ENCODE measurements around the gene VPS72.

DNA sequence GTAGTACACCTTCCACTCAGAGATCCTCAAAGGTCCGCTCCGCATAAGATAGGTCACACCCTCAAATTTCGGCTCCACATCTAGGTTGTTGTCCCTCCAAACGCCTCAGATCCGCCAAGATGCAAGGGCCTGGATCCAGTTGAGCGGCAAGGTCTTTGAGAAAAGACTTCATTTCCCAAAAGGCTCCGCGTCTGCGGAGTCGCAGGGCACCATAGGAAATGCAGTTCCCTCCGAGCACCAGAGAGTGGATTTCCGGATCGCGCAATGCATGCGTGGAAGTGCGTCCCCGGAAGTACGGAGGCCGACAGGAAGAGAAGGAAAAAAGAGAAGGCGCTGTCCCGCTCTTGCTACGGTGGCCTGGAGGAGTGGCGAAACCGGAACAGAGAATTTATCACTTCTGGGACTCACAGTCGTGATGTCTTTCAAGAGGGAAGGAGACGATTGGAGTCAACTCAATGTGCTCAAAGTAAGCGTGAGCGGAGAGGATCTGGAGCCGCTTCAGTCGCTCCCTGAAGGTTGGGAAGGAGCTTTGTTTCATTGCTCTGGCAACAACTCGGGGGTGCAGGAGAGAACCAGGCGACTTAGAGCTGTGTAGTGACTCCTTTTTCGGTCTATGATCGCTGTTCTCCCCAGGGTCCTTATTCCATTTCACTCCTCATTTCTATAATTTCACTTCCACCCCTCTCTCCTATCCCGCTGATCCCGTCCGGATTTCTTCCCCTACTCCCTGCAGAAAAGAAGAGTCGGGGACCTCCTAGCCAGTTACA lies 24.1 kb downstream of the VPS72 start, which contains the start of the genes LYSMD1 and SCNM1:
- TF ChIP-seq, protein P1, sequence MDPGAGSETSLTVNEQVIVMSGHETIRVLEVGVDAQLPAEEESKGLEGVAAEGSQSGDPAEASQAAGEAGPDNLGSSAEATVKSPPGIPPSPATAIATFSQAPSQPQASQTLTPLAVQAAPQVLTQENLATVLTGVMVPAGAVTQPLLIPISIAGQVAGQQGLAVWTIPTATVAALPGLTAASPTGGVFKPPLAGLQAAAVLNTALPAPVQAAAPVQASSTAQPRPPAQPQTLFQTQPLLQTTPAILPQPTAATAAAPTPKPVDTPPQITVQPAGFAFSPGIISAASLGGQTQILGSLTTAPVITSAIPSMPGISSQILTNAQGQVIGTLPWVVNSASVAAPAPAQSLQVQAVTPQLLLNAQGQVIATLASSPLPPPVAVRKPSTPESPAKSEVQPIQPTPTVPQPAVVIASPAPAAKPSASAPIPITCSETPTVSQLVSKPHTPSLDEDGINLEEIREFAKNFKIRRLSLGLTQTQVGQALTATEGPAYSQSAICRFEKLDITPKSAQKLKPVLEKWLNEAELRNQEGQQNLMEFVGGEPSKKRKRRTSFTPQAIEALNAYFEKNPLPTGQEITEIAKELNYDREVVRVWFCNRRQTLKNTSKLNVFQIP (CRISPR knock-in tag; IDR thresholded peaks at IDR 0.05; ENCODE audit: borderline replicate concordance, low read depth), result peak; percentile 89; the same call in 1 of the 2 replicates
- TF ChIP-seq RARB (CRISPR knock-in tag; IDR thresholded peaks at IDR 0.05), result no peak; the same call in 1 of the 2 replicates
- no peak for TF ChIP-seq SNAI2 (CRISPR knock-in tag; IDR thresholded peaks at IDR 0.05)
- TF ChIP-seq TCF4 (CRISPR knock-in tag; IDR thresholded peaks at IDR 0.05; ENCODE audit: borderline replicate concordance), result no peak
- no peak for TF ChIP-seq BACH2 (CRISPR knock-in tag; IDR thresholded peaks at IDR 0.05; ENCODE audit: borderline replicate concordance)
- TF ChIP-seq, protein P2, sequence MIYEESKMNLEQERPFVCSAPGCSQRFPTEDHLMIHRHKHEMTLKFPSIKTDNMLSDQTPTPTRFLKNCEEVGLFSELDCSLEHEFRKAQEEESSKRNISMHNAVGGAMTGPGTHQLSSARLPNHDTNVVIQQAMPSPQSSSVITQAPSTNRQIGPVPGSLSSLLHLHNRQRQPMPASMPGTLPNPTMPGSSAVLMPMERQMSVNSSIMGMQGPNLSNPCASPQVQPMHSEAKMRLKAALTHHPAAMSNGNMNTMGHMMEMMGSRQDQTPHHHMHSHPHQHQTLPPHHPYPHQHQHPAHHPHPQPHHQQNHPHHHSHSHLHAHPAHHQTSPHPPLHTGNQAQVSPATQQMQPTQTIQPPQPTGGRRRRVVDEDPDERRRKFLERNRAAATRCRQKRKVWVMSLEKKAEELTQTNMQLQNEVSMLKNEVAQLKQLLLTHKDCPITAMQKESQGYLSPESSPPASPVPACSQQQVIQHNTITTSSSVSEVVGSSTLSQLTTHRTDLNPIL (CRISPR knock-in tag; IDR thresholded peaks at IDR 0.05; ENCODE audit: low read depth), result no peak
